Measurements from ENCODE around the gene GPBP1L1.

DNA sequence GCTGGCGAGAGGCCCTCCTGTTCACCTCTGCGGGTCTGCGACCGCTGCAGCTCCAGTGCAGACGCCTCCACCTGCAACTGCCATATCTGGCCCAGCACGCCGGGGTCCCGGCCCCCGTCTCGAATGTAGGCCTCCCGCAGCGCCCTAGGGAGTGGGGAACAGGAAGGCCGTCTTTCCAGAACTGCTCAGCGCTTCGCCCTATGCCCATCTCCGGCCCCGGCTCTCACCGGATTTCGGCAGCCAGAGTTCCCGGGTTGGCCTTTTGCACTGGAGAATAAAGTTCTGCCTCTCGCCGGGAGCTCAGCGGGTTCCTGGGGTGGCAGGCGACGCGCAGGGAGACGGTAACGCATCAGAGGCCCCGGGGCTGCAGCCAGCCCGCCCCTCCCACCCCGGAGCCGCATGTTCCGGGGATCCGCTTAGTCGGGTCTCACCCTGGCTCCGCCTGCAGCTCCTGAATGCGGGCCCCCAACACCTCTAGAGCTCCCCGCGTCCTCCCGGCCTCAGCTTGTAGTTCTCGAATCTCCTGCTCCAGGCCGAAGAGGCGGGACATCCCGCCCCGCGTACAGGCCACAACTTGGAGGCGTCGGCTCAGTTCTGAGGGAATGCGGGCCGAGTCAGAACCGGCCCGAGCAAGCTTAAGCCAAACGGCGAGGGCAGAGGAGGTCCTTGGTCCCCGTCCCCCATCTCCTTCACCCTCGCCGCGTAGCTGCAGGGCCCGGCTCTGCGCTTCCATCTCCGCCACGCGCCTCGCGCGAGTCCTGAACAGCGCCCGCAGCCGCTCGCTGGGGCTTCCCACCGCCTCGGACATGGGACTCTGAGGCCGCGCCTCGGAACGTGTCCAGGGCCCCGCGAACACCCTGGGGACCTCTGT lies 63.6 kb downstream of the GPBP1L1 start:
- TF ChIP-seq ZNF274 (IDR thresholded peaks at IDR 0.05; ENCODE audit: low read depth, low read length) (no peak), SUZ12 (IDR thresholded peaks at IDR 0.05; ENCODE audit: extremely low read depth, insufficient read depth, insufficient read length) (no peak), YY1 (IDR thresholded peaks at IDR 0.05; ENCODE audit: insufficient read depth, insufficient read length) (no peak)
